ENCODE measurements around the gene DNAJC21. TPM values are rescaled to one million over a fixed set of nuclear protein-coding genes. Genes with fewer than 3 reads are reported as not detected.

Gene DNAJC21
- total and polyA plus RNA-seq, 2 experiments from 2014 or later: 35.7 to 37.4 TPM

GRCh38 chr5:34996261-34996660, 66.9 kb downstream of the DNAJC21 start (continued):
- no peak for TF ChIP-seq ZNF462 (CRISPR knock-in tag; IDR thresholded peaks at IDR 0.05)
- no peak for TF ChIP-seq JUNB (IDR thresholded peaks at IDR 0.05; ENCODE audit: unreplicated experiment)
- TF ChIP-seq CTCF (conservative IDR thresholded peaks at IDR 0.05; ENCODE audit: low read depth in 2 of 2): no peak
- no peak for TF ChIP-seq EZH2 (IDR thresholded peaks at IDR 0.05; ENCODE audit: low read depth, unreplicated experiment)

GRCh38 chr5:34998058-34998789, 68.9 kb downstream of the DNAJC21 start:
- H3F3A ChIP-seq (replicated peaks; ENCODE audit: low read depth): no peaks in the 10 kb centered on the region
- H3K79me2 ChIP-seq (replicated peaks; ENCODE audit: insufficient read depth): no peaks in the 10 kb centered on the region
- H3K36me3 ChIP-seq (ENCODE audit: insufficient read depth): no peaks in the 10 kb centered on the region; the same call in 1 of the 2 replicates
- no peak overlapping the region for H3K4me2 ChIP-seq
- Mint-ChIP-seq H3K27ac (no peak overlapping the region), H3K4me3 (no peak overlapping the region), H3K27me3 (ENCODE audit: insufficient read depth, low read depth, poor library complexity) (peaks cover 2% of the 10 kb centered on the region), H3K9me3 (no peaks in the 10 kb centered on the region), H3K4me1 (no peaks in the 10 kb centered on the region), H3K36me3 (ENCODE audit: low read depth) (no peaks in the 10 kb centered on the region)
- H3K9me2 ChIP-seq (ENCODE audit: insufficient read depth): 0 out of 2 replicates have a peak, but pooled peaks cover 7% of the 10 kb centered on the region
- H2AFZ ChIP-seq: no peak overlapping the region
- H4K20me1 ChIP-seq (replicated peaks; ENCODE audit: insufficient read depth): no peaks in the 10 kb centered on the region
- DNase-seq (ENCODE audit: low spot score) (no peak), ATAC-seq (no peak)
- H3K27ac ChIP-seq (ENCODE audit: low read depth): no peak overlapping the region
- no peak overlapping the region for H3K4me3 ChIP-seq
- H3K4me1 ChIP-seq (ENCODE audit: insufficient read depth): no peaks in the 10 kb centered on the region
- no peaks in the 10 kb centered on the region for H3K27me3 ChIP-seq (ENCODE audit: insufficient read depth)
- no peak for TF ChIP-seq CREB1 (CRISPR knock-in tag; IDR thresholded peaks at IDR 0.05; ENCODE audit: low read depth)
- no peak for TF ChIP-seq CTCF (conservative IDR thresholded peaks at IDR 0.05; ENCODE audit: low read depth in 2 of 2)

Data from GM23338 (cell line).